Endothelial cell of umbilical vein (primary cell): Measurements from ENCODE around the gene CROCC2. TPM values are rescaled to one million over a fixed set of nuclear protein-coding genes. Genes with fewer than 3 reads are reported as not detected.

ENCODE experiments used
- BruUV-seq: library from RNA; stranded (reverse); fragments of 400-500 nt; replicated peaks from 2 replicates; lab custom pipeline; 2021; lab: Mats Ljungman, UMichigan
- CTCF ChIA-PET: fragments of 300-600, 350-600 bp; sonication (Branson Sonifier 250); formaldehyde crosslinking; loops from one replicate; lab custom pipeline; 2021; ENCODE audit warnings: antibody characterized with exemption, inconsistent platforms; lab: Charles Lee
- POLR2A ChIA-PET: fragments of 300-600, 350-600 bp; sonication (Branson Sonifier 250); formaldehyde crosslinking; loops from one replicate; lab custom pipeline; 2021; ENCODE audit warnings: antibody characterized with exemption, inconsistent platforms; lab: Charles Lee
- DNase-seq: peaks from one replicate; pipeline ENCODE4 v3.0.0-alpha.2; 2011; ENCODE audit warnings: low read depth, low spot score
- FAIRE-seq: peaks from 2 replicates; lab custom pipeline; 2011; peaks lifted over from hg19 to GRCh38; lab: Jason Lieb, UNC
- H2AFZ ChIP-seq: 2 replicates; pipeline ENCODE4 v1.6.0; 2012; ENCODE audit warnings: low read depth, low read length, control low read depth, inconsistent platforms
- H3K27ac ChIP-seq: 2 replicates; pipeline ENCODE4 v1.5.1; 2011; ENCODE audit warnings: low read depth, mild to moderate bottlenecking, control low read depth, low read length, moderate library complexity; ENCODE audit not compliant: insufficient read depth
- H3K27me3 ChIP-seq, 2 experiments: 2 replicates each; pipeline versions ENCODE4 v1.6.0 to v1.6.1; 2011; ENCODE audit warnings: low read length in 2 of 2, mixed read lengths in 1 of 2; ENCODE audit not compliant: control insufficient read depth in 2 of 2, insufficient read depth in 2 of 2
- H3K36me3 ChIP-seq, 2 experiments: 2 replicates in 1 of 2; 3 replicates in 1 of 2; pipeline ENCODE4 v1.5.1; 2011; ENCODE audit warnings: low read length in 2 of 2, mild to moderate bottlenecking in 1 of 2, moderate library complexity in 1 of 2; ENCODE audit not compliant: control insufficient read depth in 2 of 2, insufficient read depth in 2 of 2; ENCODE audit errors: extremely low read depth in 1 of 2
- H3K4me1 ChIP-seq: 3 replicates; pipeline ENCODE4 v1.5.1; 2011; ENCODE audit warnings: mild to moderate bottlenecking, low read length; ENCODE audit not compliant: control insufficient read depth, insufficient read depth; ENCODE audit errors: extremely low read depth
- H3K4me2 ChIP-seq: 2 replicates; pipeline ENCODE4 v1.6.1; 2011; ENCODE audit warnings: low read length, control low read depth, mixed read lengths; ENCODE audit not compliant: insufficient read depth
- H3K4me3 ChIP-seq, 3 experiments: fragments of 200-600 bp in 1 of 3; sonication (generic), shearing (Covaris generic) in 1 of 3; replicated peaks in 1 of 3; 2 replicates each; pipeline ENCODE4 v1.5.1; 2011 to 2016; ENCODE audit warnings: control low read depth in 3 of 3, low read length in 3 of 3, mild to moderate bottlenecking in 2 of 3, inconsistent platforms in 1 of 3, low read depth in 1 of 3, moderate library complexity in 1 of 3; ENCODE audit not compliant: insufficient read depth in 1 of 3
- H3K79me2 ChIP-seq: 2 replicates; pipeline ENCODE4 v1.6.0; 2012; ENCODE audit warnings: low read length, inconsistent platforms; ENCODE audit not compliant: control insufficient read depth, insufficient read depth
- H3K9ac ChIP-seq: replicated peaks from 2 replicates; pipeline ENCODE3; 2011; ENCODE audit warnings: low read length, control low read depth; ENCODE audit not compliant: insufficient read depth; ENCODE audit errors: extremely low read depth
- H3K9me1 ChIP-seq: replicated peaks from 3 replicates; pipeline ENCODE4 v1.6.0; 2011; ENCODE audit warnings: mild to moderate bottlenecking, low read length; ENCODE audit not compliant: control insufficient read depth, insufficient read depth; ENCODE audit errors: extremely low read depth
- H3K9me3 ChIP-seq: replicated peaks from 2 replicates; pipeline ENCODE4 v1.5.1; 2012; ENCODE audit warnings: low read length, inconsistent platforms; ENCODE audit not compliant: control insufficient read depth, insufficient read depth
- H4K20me1 ChIP-seq: replicated peaks from 2 replicates; pipeline ENCODE3; 2011; ENCODE audit warnings: mild to moderate bottlenecking, low read length; ENCODE audit not compliant: control insufficient read depth, insufficient read depth; ENCODE audit errors: extremely low read depth
- CTCF ChIP-seq, 2 donors: IDR thresholded peaks; 1 replicate in 1 of 2; 2 replicates in 1 of 2; pipeline ENCODE4 v1.5.1; 2011; ENCODE audit warnings: low read length in 2 of 2, mild to moderate bottlenecking in 2 of 2, moderate library complexity in 2 of 2, control low read depth in 1 of 2, inconsistent platforms in 1 of 2, low read depth in 1 of 2; ENCODE audit not compliant: insufficient read depth in 1 of 2; ENCODE audit errors: extremely low read depth in 1 of 2
- EZH2 ChIP-seq: IDR thresholded peaks from 2 replicates; pipeline ENCODE4 v1.6.1; 2012; ENCODE audit warnings: borderline replicate concordance, low read depth, mild to moderate bottlenecking, moderate library complexity, low read length, inconsistent platforms; ENCODE audit not compliant: severe bottlenecking
- FOS ChIP-seq: IDR thresholded peaks from 2 replicates; pipeline ENCODE4 v1.6.1; 2011; ENCODE audit warnings: mild to moderate bottlenecking, low read length, moderate library complexity, borderline replicate concordance; ENCODE audit not compliant: insufficient read depth
- JUN ChIP-seq: IDR thresholded peaks from 2 replicates; pipeline ENCODE4 v1.6.1; 2011; ENCODE audit warnings: borderline replicate concordance, low read depth; ENCODE audit not compliant: insufficient read length, insufficient read depth
- POLR2AphosphoS5 ChIP-seq: IDR thresholded peaks from 2 replicates; pipeline ENCODE4 v1.6.1; 2012; ENCODE audit warnings: low read depth, mild to moderate bottlenecking, control low read depth, low read length, moderate library complexity; ENCODE audit not compliant: insufficient read depth
- dilution Hi-C: fragments of 300-500 bp; cut with MboI; formaldehyde crosslinking; loops from one replicate; pipeline ENCODE4 v1.15.0; 2019; ENCODE audit warnings: low sequenced_read_pairs; ENCODE audit not compliant: extremely low pct_ligation_motif_present
- intact Hi-C: fragments of 100-400 bp; cut with micrococcal nuclease; formaldehyde crosslinking; loops from one replicate; pipeline ENCODE4 v1.10.0; 2022
- polyA plus RNA-seq, 4 experiments: library from polyadenylated mRNA; depleted of rRNA in 3 of 4; stranded (reverse) in 3 of 4; unstranded in 1 of 4; fragments of >200 nt; gene quantifications; 2 replicates each; pipeline versions ENCODE4 v1.2.1 to v1.2.3, GENCODE V29; 2011 to 2012; ENCODE audit warnings: missing spikeins in 1 of 4
- total RNA-seq: library from RNA; stranded (reverse); gene quantifications from 2 replicates; pipeline ENCODE4 v1.2.3, GENCODE V29; 2021

The CROCC2 gene
- total and polyA plus RNA-seq, 2 donors (not counting 3 experiments of a cell fraction or from before 2014, with no cell fraction given): not detected

- Histone ChIP-seq H3K79me2 (no peaks in the 10 kb centered on the region), H2AFZ (no peak overlapping the region), H3K4me1 (no peaks in the 10 kb centered on the region), H3K27me3 (no peaks in the 10 kb centered on the region), H3K9ac (no peak overlapping the region), H3K36me3 (no peaks in the 10 kb centered on the region), H3K9me3 (no peaks in the 10 kb centered on the region), H3K27ac (no peak overlapping the region), H4K20me1 (no peaks in the 10 kb centered on the region), H3K4me2 (no peak overlapping the region), H3K9me1 (no peaks in the 10 kb centered on the region), H3K4me3 (no peak overlapping the region)
- intact Hi-C loops: no loop called here
- FAIRE-seq (no peak), DNase-seq (no peak)
- BruUV-seq: no TSS peak
- dilution Hi-C loops: no loop called here
- POLR2A ChIA-PET: no interaction called here
- CTCF ChIA-PET: interaction anchor here (1.0 kb wide), 1 partner anchor 61 kb away, joined by 3 read pairs; no protein-coding TSS in a partner anchor
- TF ChIP-seq FOS: no peak
- no peak for TF ChIP-seq EZH2
- no peak for TF ChIP-seq JUN
- no peak for TF ChIP-seq CTCF (IDR thresholded peaks at IDR 0.05; ENCODE audit: extremely low read depth in 1 of 2, insufficient read depth in 1 of 2, low read depth in 1 of 2, low read length in 2 of 2)
- TF ChIP-seq POLR2AphosphoS5: no peak
These were observed 16.3 kb downstream of the CROCC2 start for GRCh38 chr2:240922245-240922981.
